Karpas-422 (cell line): ENCODE measurements around the gene PRRG2. TPM values are rescaled to one million over a fixed set of nuclear protein-coding genes. Genes with fewer than 3 reads are reported as not detected.

Experiments used
- small RNA-seq: library from RNA; depleted of rRNA; stranded (forward); fragments of <200 nt; gene quantifications from one replicate; pipeline ENCODE3, GENCODE V24; 2014
- total RNA-seq: library from RNA; depleted of rRNA; stranded (reverse); fragments of >200 nt; shearing (Covaris generic); gene quantifications from 2 replicates; pipeline ENCODE4 v1.2.3, GENCODE V29; 2014; ENCODE audit warnings: low replicate concordance; rRNA removed

PRRG2 gene
- total RNA-seq, 1 experiment from 2014 or later = 1.3 TPM

Small RNA genes lying within 50 kb of the gene (small RNA-seq; reads per million reads assigned to genes)
- not detected for gene RF00019

Other genes starting within 250 kb of the PRRG2 start
- 975 and 1,210 TPM in 2 replicates for gene CD37, start 245.9 kb upstream of the PRRG2 start, total RNA-seq
- gene TEAD2, start 218.9 kb upstream of the PRRG2 start, total RNA-seq = 2.9 and 5.5 TPM in 2 replicates
- gene DKKL1, start 217.4 kb upstream of the PRRG2 start, total RNA-seq = 1.2 TPM in 1 of 2 replicates, not detected in the other
- gene KASH5, start 193.1 kb upstream of the PRRG2 start, total RNA-seq = 0.52 and 0.65 TPM in 2 replicates
- not detected in 2 replicates for gene PTH2, start 157.9 kb upstream of the PRRG2 start, total RNA-seq
- 0.18 and 0.34 TPM in 2 replicates for gene GFY, start 155.9 kb upstream of the PRRG2 start, total RNA-seq
- 0.47 and 0.63 TPM in 2 replicates for gene SLC17A7, start 139.8 kb upstream of the PRRG2 start, total RNA-seq
- gene PIH1D1, start 129.5 kb upstream of the PRRG2 start, total RNA-seq = 163 and 223 TPM in 2 replicates
- 15.9 and 83.3 TPM in 2 replicates for gene ALDH16A1, start 128.1 kb upstream of the PRRG2 start, total RNA-seq
- gene FLT3LG, start 107.1 kb upstream of the PRRG2 start, total RNA-seq = 18.8 and 19.3 TPM in 2 replicates
- 6,359 and 8,659 TPM in 2 replicates for gene RPL13A, start 93.7 kb upstream of the PRRG2 start, total RNA-seq
- gene RPS11, start 84.9 kb upstream of the PRRG2 start, total RNA-seq = 6,857 and 9,247 TPM in 2 replicates
- 1.8 and 3.5 TPM in 2 replicates for gene FCGRT, start 68.7 kb upstream of the PRRG2 start, total RNA-seq
- gene RCN3, start 53.3 kb upstream of the PRRG2 start, total RNA-seq = 0.22 TPM in 1 of 2 replicates, not detected in the other
- 68.5 and 136 TPM in 2 replicates for gene NOSIP, start 760 bp upstream of the PRRG2 start, total RNA-seq
- gene PRR12, start 9.9 kb downstream of the PRRG2 start, total RNA-seq = 8.7 and 12.8 TPM in 2 replicates
- gene RRAS, start 58.8 kb downstream of the PRRG2 start, total RNA-seq = 0.22 and 1.8 TPM in 2 replicates
- gene SCAF1, start 60.9 kb downstream of the PRRG2 start, total RNA-seq = 8.3 and 19.6 TPM in 2 replicates
- gene IRF3, start 84.5 kb downstream of the PRRG2 start, total RNA-seq = 78.2 and 293 TPM in 2 replicates
- gene BCL2L12, start 84.6 kb downstream of the PRRG2 start, total RNA-seq = 25.6 and 35.4 TPM in 2 replicates
- gene PRMT1, start 96.0 kb downstream of the PRRG2 start, total RNA-seq = 293 and 522 TPM in 2 replicates
- 4.0 and 12.0 TPM in 2 replicates for gene ADM5, start 108.3 kb downstream of the PRRG2 start, total RNA-seq
- 0.26 and 1.3 TPM in 2 replicates for gene CPT1C, start 109.8 kb downstream of the PRRG2 start, total RNA-seq
- 5.7 and 17.9 TPM in 2 replicates for gene TSKS, start 182.0 kb downstream of the PRRG2 start, total RNA-seq
- 32.4 and 54.7 TPM in 2 replicates for gene AP2A1, start 185.7 kb downstream of the PRRG2 start, total RNA-seq
- 15.8 and 38.3 TPM in 2 replicates for gene FUZ, start 232.0 kb downstream of the PRRG2 start, total RNA-seq
- 37.8 and 40.5 TPM in 2 replicates for gene MED25, start 237.0 kb downstream of the PRRG2 start, total RNA-seq